NCI-H524 treated with DMSO at 0.1 percent for 48 hours (cell line): Measurements from ENCODE around the gene SH3TC1.

Source experiments
- DNase-seq: peaks from one replicate; lab custom pipeline; 2025; lab: John Stamatoyannopoulos, UW

The SH3TC1 gene

DNA sequence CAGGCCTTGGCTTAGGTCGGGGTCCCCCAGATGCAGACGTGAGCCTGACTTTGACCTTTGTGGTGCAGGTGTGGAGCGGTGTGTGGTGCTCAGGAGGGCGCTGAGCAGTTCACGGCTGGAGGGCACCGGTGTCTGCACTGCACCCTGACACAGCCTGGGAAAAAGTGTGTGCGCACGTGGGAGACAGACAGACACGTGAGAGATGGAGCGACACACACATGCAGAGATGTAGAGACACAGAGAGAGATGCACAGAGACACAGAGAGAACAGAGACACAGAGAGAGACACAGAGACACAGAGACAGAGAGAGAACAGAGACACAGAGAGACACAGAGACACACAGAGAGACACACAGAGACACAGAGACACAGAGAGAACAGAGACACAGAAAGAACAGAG, 64.3 kb downstream of the SH3TC1 start:
- no peak for DNase-seq

DNA sequence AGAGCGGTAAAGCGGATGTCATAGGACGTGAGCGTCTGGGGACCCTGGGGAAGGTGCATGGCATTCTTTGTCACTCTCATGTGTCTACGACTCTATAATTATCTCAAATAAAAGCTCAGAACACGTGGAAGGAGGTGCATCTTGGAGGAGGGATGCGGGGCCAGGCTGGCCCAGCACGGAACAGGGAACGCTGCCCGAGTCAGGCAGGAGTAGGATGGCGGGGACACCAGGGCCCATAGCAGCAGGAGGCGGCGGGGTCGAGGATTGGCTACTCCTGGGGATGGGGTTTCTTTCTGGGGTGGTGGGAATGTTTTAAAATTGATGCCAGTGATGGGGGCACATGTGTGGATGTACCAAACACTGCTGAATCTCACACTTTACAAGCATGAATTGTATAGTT, 65.0 kb downstream of the SH3TC1 start:
- DNase-seq: no peak

DNA sequence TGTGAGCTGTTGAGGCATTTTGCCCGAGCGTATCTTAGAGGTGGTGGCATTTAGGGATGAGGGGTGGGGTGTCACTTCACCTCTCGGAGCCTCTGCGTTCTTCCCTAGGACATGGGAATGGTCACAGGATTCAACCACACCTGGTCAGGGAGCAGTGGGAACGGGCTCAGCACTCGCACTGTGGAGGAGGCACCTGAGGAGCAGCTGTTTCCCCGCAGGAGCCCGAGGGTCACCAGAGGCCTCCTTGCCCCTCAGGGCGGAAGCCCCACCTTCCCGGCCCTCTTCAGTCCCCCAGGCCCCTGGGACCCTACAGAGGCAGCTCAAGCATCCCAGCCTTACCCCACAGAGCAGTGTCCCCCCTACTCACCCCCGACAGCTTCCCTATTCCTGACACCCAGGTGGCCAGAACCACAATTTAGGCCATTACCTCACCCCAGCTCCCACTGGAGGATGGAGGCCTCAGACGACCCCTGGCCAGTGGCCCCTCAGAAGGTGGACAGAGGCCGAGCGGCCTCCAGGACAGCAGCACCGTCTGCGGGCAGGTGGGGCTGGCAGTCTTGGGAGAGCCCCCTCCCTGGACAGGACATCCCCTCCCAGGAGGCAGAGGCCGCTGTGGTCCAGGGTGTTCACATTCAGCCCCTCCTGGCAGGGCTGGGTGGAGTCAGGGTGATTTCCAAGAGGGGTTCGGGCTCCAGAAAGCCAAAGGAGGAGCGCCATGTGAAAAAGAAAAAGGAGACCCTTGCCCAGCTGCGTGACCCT, 66.3 kb downstream of the SH3TC1 start:
- no peak for DNase-seq

DNA sequence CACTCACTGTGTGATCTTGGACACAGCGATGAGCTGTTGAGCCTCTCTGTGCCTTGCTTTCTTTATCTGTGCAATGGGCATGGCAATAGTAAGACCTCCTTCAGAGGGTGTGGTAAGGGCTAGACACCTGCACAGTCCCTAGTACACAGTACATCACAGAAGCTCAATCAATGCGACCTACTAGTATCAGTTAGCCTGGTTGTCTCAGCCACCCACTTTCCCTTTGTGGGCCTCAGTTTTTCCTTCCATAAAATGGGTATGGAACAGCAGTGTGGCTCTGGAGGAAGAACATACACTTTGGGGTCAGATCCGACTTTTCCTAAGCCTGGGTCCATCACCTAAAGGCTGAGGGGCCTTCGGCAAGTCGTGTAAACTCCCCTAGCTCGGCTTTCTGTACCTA, 67.0 kb downstream of the SH3TC1 start:
- no peak for DNase-seq

DNA sequence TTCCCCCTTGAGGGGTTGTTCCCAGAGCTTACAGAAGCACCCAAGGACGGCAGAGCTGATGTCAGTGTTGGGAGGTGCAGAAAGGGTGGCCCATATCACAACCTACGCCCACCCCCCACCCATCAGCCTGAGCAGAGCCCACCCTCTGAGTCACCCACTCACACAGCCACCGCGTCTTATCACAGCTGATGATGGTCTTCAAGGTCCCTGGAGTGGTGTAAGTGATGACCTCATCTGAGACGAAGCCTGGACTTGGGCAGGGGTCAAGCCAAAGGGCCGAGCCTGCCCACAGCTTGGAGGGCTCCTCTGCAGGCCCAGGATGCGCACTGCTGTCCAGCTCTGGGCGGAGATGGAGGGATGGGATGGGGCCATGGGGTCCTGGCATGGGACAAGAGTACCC, 67.4 kb downstream of the SH3TC1 start:
- no peak for DNase-seq

DNA sequence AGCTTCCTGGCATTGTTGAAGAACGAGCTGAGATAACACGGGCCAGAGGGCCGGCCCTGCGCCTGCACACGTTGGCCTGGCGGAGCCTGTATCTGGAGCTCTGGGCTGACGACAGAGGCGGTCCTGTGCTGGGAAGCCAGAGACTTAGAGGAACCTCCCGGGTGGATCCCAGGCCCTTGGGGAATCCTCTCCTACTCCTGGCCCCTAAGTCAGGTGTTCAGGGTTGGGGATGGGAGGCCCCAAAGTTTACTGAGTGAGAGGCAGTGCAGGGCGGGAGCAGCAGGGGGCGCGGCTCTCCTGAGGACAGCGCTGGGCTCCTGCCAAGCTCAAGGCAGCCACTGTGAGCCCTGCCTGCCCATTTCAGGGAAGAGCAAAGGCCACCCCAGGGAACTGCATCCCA, 68.0 kb downstream of the SH3TC1 start:
- DNase-seq: no peak

DNA sequence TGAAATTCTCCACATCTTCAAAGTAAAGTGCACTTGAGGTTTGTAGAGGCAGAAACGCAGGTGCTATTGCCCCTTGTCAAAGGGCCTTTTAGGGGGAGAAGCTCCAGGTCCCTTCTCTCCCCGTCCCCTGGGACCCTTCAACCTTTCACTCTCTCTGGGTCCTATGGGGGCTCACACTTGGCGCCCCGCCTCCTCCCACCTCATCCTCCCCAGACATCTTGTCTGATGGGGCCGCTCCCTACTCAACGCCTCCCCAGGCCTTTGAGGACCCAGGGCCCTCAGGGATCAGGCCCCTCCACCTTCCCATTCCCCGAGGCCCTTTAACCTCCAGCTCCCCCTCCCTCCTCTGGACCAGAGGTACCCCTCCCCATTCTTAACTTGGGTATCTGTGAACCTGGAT, 69.1 kb downstream of the SH3TC1 start:
- DNase-seq: no peak

DNA sequence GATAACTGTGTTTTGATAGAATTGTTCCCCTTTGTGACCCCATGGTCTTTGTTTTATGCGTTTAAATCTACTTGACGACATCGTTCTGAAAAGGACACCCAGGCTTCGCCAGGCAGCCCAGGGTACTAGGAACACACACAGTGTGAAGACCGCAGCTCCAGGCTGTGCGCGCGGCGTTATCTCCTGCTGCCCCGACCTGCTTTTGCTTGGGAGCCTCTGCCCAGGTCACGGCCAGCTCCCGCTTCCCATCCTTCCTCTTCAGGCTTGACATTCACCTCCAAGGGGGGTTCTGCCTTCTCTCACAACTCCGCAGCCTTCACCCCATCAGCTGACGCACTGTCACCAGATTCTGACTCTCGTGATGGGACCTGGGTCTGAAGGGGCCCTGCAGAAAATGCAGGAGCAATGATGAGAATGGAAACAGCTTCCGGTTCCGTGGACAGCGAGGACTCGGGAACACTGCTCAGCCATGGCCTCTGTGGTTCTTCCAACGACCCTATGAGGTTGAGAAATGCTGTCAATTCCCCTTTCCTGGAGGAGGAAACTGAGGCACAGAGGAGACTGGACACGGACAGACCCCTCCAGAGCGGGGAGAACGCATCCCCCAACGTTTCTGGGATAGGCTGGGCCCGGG, 69.9 kb downstream of the SH3TC1 start:
- DNase-seq: no peak

DNA sequence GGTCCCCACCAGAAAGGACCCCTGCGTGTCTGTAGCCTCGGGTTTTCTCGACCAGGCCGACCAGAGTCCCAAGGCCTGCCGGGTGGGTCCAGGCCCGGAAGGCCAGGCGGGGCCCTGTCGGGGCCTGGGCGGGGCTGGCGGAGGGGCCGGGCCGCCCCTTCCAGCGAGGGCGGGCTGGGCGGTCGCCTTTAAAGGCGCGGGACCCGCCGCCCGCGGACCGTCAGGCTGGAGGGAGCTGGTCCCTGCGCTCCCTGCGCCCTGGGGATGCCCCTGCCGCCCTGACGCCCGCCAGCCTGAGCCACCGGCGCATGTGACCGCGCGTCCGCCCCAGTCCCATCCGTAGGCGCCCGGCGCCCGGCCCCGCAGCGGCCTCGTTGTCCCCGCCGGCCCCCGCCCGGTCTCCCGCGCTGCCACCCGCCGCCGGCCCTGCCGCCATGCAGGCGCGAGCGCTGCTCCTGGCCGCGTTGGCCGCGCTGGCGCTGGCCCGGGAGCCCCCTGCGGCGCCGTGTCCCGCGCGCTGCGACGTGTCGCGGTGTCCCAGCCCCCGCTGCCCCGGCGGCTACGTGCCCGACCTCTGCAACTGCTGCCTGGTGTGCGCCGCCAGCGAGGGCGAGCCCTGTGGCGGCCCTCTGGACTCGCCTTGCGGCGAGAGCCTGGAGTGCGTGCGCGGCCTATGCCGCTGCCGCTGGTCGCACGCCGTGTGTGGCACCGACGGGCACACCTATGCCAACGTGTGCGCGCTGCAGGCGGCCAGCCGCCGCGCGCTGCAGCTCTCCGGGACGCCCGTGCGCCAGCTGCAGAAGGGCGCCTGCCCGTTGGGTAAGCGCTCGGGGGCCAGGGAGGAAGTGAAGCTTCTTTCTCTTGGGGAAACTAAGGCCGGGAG, 70.7 kb downstream of the SH3TC1 start, which contains the start of gene HTRA3:
TSS of gene HTRA3 (plus strand) at position 220 of the 883 bp plus-strand sequence. CDS start at position 435, 215 bp downstream.
- no peak for DNase-seq

DNA sequence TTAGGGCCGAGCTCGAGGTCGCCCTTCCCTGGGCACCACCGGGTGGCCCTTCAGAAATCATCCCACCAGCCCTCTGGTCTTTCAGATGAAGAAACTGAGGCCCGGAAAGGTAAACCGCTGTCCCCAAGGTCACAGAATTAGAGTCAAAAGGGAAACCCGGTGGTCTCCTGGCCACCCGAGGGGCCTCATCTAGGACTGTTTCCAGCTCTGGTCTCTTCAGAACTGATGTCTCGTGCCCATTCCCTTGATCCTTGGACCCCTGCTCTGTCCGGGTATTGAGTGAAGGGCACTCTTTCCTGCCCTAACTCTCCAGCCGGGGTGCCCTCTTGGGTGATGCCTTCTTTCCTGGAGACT, 71.3 kb downstream of the SH3TC1 start:
- no peak for DNase-seq

DNA sequence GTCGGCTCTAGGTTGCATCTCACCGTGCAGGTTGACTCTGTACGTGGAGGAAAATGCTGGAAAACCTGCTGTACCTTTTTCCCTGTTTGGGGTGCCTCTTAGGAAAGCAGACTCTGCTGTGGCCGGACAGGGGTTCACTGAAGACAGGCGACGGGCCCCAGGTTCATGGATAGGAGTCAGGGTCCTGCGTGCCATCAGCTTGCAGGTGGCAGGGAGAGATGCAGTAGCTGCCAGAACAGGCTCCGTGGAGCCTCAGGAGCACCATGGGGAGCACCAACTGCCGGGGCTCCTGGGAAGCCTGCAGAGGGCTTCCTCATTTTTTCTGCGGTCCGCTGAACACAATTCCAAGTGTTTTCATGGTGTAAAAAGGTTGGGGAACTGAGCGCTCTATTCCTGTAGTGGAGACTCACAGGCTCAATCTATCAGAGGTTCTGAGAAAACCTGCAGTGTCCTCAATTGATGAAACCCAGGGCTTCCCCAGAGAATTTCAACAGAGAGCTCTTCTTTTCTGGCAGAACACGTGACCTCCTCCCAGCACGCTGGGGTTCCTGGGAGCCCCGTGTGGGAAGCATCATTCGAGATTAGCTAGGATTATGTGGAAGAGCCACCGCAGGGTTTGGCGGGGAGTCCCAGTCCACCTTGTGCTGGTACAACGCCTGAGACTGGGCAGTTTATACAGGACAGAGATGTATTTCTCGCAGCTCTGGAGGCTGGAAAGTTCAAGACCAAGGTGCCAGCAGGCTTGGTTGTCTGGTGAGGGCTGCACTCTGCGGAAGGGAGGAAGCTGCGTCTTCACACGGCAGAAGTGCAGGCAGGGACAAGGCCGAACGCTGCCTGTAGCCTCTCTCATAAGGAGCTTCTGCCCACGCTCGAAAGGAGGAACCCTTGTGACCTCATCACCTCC, 72.1 kb downstream of the SH3TC1 start:
- no peak for DNase-seq

DNA sequence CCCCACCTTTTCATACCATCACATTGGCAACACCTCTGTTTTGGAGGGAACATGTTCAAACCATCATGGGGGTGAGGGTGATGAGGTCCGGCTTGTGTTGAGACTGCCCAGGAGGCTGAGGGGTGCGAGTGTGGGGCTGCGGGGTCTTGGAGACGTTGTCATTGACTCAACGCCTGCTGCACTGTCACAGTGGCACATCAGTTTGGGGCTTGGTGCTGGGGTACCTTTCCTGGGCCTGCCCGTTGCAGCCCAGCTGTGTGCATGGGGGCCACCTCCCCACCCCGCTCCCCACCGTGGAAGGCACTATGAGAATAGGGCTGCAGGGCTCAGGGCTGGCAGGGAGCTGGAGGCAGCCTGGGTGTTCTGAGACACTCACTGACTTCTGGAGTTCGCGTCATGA, 72.7 kb downstream of the SH3TC1 start:
- no peak for DNase-seq

DNA sequence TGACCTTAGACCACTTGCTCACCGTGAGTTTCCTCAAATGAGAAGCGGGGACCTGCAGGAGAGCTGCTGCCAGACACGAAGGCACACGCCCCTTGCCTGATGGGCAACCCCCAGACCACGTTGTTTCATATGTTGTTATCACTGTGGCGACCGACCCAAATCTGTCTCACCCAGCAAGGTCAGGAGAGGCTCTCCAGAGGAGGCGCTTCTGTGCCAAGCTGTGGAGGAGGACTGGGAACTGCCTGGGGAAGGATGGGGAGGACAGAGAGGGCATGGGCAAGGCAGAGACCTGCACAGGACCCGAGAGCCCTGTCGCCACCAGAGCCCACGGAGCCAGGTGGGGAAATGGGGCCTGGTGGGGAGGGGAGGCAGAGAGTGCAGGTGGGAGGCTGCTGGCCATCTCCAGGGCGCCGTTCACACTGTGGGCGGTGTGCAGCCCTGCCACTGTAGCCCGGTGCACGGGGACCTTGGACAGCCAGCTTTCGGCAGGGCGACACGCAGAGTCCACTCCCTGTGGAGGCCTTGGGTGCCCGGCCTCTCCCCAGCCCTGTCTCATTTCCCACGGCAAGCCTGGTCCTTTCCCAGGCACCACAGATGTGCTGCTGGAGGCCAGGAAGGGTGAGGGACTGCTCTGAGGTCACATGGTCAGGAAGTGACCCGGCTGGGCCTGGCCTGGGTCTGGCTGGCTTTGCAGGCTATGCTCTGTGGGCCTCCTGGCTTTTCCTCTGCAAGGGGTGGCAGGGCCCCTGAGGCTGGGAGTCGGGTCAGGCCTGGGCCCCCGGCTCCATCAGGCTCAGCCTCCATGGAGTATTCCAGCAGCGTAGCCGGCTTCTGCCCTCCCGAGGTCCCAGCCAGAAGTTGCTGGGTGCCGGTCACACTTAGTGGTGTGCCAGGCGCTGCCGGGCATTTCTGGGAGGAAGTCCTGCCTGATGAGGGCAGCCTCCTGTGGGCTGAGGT, 73.7 kb downstream of the SH3TC1 start:
- DNase-seq: no peak

DNA sequence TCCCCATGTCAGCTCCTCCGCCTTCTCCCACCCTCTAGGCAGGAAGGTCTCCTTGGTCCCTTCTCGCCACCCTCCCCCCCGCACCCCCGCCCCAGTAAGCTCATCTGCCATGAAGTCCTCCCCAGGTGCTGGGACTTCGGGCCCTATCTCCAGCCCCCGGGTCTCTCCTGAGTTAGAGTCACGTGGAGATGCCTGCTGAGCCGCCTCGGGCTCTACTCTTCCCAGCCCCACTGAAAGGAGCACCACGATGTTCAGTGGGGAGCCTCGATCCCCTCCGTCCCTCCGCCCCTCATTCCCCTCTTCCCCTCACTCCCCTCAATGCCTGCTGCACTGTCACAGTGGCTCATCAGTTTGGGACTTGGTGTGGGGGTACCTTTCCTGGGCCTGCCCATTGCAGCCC, 74.4 kb downstream of the SH3TC1 start:
- no peak for DNase-seq

DNA sequence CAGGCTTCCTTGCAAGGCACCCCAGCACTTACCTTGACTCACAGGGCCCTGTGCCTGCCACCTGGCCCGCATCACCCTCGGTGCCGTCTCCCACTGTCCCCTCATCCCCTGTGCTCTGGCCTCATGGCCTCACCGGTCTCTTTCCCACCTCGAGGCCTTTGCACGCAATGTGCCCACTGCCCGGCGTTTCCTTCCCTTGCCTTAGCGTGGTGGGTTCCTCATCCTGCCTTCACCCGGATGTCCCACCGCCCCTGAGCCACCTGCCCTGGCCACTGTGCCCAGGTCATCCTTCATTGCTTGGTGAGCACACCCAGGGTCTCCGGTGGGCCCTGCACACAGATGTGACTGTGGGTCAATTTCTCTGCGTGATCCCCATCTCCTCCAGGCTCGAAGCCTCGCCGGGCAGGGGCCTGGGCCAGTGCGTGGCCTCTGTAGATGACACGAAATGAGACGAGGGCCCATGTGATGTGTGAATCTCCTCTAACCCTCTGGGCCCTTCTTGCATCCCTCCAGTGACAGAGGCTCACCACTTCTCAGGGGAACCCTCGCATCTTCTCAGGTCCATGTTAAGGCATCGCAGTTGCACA, 75.1 kb downstream of the SH3TC1 start:
- DNase-seq: no peak

DNA sequence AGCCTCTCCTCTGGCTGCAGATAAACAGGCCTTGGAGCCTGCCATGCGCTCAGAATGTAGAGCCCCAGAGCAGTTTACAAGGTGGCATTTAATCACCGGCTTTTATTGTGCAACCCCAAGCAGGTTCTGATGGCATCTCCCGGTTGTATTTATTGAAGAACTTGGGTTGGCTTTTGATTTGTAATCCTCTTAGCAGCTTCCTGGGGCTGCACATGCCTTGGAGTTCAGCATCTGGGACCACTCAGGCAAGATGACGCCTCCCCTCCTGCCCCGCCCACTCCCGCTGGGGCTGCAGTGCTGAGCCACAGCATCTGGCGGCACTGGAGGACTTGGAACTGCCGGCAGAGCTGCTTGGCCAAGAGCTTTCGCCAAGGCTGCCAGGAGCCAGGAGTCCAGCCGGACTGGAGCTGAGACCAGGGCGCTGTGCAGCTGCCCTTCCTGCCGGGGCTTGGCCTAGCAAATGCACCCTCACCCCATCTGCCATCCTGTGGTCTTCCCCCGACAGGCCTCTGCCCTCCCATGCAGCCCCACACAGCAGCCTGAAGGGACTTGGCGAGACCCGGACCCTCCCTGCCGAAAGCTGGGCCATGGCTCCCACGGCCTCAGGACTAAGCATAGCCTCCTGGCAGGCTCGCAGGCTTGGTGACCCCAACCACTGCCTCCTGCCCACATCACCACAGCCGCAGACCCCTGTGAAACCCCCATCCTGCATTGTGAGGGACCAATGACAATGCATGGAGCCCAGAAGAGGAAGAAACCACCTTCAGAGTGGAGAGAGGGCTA, 75.9 kb downstream of the SH3TC1 start:
- peak; percentile 93 for DNase-seq

DNA sequence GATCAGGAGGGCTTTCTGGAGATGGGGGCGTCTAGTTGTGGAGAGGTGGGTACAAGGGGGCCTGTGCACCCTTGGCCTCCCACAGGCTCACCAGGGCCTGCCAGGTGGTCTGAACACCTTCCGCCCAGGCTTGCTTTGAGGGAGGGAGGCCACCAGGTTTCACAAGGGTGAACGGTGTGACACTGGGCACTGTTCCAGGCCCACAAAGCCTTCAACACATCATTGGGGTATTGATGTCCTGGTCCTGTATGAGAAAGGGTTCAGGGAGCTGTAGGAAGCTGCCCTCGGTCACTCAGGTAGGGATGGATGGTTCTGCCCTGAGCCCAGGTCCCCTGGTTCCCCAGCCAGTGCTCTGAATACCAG, 76.4 kb downstream of the SH3TC1 start:
- DNase-seq: no peak

DNA sequence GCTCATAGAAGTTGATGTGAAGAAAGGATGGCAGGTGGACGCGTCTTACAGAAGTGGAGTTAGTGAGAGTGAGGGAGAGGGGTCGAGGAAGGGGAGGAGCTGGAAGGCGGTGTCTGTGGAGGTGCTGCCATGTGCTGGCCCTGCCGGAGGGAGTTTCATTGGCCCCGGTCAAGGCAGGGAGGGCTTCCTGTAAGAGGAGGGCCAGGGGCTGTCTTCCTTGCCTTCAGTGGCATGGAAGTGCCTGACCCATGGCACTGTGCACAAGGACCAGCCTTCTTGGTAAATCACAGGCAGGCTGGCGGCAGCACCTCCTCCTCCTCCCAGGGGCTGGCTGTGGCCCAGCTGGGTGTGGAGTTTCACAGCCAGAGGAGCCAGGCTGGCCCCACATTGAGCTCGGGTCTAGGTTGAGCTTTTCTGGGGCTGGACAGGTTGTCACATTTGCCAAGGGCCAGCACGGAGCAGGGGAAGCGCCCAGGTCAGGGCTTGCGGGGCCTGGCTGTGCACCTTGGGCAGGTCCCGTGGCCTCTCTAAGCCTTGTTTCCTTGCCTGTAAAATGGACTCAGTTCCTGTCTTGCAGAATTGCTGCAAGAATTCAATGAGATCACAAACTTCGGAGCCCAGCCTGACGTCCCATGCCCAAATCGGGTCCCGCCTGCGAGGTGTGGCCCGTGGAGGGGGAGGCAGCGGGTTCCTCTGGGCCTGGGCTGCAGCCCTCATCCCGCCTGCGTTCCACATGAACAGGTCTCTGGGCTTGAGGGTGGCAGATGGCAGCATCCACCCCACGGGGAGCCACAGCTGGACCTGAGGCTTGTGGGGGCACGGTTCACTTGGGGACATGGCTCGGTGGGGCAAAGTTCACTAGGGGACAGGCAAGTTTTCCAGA, 77.5 kb downstream of the SH3TC1 start:
- no peak for DNase-seq
